Dermis blood vessel endothelial cell (primary cell): ENCODE data around the gene RYR2. TPM values are rescaled to one million over a fixed set of nuclear protein-coding genes. Genes with fewer than 3 reads are reported as not detected.

Source experiments
- DNase-seq: peaks from one replicate; pipeline ENCODE4 v3.0.0; 2010
- total RNA-seq: library from RNA; depleted of rRNA; stranded (reverse); fragments of >200 nt; gene quantifications from 2 replicates; pipeline ENCODE4 v1.2.3, GENCODE V29; 2014

Gene RYR2
- under 0.01 and 0.09 TPM in 2 replicates for total RNA-seq

DNA sequence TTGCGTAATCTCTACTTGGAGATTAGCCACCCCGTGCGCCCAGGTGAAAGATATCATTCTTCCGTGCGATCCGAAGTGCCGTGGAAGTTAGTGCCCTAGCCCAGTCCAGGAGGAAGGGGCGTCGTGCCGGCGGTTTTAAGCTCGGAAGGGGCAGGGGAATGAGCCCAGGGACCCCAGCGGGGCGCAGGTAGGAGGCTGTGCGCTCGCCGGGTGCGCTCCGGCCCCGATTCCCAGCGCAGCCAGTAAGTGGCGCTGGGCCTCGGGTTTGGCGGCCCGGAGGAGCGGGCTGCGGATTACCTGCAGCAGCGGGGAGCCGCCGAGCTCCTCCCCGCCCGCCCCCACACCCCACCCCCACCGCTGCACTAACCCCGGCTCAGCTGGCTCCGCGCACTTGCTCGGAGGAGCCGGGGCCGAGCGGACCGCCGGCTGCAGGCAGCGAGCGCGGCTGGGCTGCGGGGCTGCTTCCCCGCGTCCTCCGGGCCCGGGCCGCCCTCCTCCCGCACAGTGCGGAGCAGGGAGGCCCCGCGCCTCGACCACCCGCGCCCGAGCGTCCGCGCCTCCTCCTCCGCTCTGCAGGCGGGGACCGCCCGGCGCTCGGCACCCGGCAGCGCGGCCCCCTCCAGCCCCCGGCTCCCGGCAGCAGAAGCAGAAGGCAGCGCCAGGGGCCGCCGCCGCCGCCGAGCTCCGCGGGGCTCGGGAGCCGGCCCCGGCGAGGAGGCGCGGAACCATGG, at the start of gene RYR2:
TSS of gene RYR2 (plus strand) at position 390 of the 731 bp plus-strand sequence. CDS start at position 728, 338 bp downstream.
- peak; percentile 10 for DNase-seq

DNA sequence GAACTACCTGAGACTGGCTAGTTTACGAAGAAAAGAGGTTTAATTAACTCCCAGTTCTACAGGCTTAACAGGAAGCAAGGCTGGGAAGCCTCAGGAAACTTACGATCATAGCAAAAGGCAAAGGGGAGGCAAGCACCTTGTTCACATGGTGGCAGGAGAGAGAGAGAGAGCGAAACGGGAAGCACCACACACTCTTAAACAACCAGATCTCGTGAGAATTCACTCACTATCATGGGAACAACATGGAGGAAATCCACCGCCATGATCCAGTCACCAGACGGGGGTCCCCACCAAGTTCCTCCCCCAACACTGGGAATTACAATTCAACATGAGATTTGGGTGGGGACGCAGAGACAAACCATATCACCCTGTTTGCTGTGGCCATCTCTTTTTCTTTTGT, 49.5 kb upstream of the RYR2 start:
- DNase-seq, result no peak

DNA sequence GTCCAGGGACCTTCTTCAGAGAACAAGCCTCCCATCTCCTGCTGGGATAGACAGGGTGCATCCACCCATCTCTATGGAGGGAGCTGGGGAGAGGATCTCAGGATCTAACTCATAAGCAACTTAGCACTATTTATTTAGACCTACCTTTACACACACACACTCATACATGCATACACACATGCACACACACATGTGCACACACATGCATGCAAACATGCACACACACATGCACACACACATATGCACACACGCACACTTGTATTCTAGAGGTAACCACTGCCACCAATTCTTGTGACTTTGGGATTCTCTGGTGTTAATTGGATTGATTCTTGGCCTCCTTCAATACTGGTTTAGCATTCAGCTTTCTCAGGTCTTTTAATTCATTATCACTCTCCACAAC, 47.5 kb upstream of the RYR2 start:
- no peak for DNase-seq

DNA sequence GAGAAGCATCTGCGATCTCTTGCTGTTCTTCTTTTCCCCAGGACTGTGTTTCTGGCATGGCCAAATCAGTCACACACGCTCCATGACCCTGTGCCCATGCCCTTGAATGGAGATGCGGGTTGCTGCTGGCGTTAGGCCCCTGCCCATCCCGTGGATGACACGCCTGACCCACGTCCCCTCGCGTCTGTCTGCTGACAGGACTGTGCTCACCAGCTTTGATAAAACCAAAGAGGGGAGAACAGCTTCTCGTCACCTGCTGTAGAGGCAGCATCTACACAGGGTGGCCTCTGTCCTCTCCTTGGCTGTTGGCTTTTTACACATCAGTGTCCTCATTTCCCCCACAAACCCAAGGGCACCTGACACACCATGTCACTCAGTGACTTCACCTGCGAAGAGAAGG, 44.6 kb upstream of the RYR2 start:
- DNase-seq, result no peak

DNA sequence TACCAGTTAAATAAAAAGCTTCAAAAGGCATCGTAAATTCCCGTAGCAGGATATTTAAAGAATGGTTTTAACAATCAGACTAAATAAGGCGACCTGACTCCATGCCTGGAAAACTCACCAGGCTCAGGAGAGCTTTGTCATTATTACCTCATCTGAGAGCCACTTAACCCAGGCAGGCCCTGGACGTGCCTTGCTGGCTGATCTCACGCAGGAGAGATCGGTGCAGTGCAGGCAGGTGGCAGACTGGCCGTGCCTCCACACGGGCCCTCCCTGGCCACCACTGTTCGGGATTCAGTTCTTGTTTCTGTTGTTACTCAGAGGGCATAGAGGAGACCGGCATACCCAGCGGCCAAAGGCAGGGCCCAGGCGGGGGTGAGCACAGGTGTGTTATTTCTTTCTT, 44.1 kb upstream of the RYR2 start:
- DNase-seq, result no peak

DNA sequence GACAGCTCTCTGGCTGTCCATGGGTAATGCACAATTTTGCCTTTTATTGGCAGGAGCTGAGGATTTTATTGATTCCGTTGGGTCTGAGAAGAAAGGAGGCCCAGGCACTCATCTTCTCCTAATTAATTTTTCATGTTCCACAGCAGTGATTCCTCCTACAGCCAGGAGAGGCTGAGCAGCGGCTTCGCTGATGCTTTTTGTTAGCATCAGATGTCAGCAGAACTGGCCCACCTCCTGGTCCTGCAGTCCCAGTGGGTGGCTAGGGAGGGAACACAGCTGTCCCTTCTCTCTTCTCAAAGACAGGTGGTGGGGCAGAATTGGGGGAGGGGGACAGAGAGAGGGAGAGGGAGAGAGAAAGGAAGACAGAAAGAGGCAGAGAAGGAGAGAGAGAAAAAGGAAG, 43.4 kb upstream of the RYR2 start:
- DNase-seq, result no peak

DNA sequence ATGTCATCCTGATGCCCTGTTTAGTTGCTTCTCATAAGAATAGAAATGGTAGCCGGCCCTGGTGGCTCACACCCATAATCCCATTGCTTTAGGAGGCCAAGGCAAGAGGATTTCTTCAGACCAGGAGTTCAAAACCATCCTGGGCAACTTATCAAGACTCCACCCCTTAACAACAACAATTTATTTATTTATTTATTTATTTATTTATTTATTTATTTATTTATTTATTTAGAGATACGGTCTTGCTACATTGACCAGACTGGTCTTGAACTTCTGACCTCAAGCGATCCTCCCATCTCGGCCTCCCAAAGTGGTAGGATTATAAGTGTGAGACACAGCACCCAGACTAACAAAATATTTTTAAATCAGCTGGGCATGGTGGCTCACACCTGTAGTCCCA, 41.8 kb upstream of the RYR2 start:
- no peak for DNase-seq

DNA sequence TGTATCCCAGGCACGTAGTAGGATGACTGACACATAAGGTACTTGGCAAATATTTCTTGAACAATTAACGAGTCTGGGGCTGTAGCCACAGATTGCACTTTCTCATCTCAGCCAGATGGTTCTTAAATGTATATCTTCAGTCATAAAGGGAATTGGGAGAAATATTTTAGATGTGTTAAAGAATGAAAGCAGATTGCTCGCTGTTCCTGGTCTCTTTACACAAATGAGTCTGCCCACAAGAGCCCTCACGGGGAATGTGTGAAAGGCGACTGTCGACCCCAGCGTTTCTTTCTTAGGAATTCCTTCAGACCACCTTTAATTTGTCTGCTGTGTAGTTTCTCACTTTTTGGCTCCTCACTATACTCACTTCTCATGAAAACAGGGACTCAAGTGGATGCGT, 38.5 kb upstream of the RYR2 start:
- DNase-seq, result no peak

DNA sequence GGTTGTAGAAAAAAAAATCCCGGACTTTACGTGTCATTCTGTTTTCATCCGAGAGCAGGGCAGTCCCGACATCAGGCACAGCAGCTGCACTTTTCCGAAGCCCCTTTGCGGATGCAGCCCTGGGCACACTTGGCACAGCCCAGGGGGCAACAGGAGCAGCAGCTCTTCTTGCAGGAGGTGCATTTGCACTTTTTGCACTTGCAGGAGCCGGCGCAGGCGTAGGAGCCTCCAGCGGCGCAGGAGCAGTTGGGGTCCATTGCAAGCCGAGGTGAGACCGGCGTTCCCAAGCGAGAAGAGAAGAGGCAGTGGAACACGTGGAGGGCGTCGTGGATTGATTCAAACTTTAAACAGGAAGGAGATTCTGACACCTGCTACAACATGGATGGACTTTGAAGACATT, 37.9 kb upstream of the RYR2 start, which contains the start of gene MT1HL1:
TSS of gene MT1HL1 (minus strand) at position 326 of the 400 bp plus-strand sequence. CDS start at position 257, 69 bp downstream.
- no peak for DNase-seq

DNA sequence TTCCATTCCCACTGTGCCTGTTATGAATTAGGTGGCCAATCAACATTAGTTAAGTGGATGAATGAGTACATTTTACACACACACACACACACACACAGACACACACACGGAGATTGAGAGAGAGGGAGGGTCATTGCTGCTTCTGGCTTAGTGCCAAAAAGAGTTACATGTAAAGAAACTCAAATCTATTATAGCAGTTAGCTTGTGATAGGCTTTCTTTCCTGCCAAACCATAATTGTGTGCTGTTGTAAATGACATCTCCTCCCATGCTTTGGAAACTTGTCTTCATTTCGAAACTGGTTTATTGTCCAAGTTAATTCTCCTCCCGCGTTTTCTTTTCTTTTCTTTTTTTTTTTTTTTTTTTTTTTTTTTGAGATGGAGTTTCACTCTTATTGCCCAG, 36.3 kb upstream of the RYR2 start:
- DNase-seq, result no peak

DNA sequence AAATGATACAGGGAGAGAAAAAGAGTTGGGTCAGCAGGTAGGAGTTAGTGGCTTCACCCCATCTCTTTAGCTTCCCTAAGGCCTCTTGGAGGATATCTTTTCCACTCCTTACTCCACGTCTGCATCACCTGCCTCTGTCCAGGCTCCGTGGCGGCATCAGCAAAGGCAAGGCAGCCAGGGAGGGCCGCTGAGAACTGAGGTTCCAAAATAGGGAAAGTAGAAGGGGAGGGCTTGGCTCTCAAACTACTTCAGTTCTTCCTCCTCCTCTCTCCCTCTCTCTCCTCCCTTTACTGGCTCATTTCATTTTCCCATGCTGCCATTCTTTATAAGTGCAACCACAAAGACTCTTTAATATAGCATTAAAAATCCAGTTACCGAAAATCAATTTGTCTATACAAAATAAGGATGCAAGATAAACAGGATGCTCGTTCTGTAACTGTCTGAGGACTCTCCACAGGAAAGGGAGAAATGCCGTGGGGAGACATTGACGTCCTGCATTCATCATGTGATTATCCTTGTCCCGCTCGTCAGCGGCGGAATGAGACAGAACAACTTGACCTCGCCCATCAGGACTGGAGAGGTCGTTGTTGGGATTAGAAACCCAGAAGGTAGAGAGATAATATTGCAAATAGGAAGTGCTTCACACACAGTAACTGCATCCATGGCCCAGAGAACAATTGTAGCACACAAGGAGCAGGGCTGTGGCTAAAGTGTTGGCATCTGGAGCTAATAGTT, 34.7 kb upstream of the RYR2 start:
- no peak for DNase-seq

DNA sequence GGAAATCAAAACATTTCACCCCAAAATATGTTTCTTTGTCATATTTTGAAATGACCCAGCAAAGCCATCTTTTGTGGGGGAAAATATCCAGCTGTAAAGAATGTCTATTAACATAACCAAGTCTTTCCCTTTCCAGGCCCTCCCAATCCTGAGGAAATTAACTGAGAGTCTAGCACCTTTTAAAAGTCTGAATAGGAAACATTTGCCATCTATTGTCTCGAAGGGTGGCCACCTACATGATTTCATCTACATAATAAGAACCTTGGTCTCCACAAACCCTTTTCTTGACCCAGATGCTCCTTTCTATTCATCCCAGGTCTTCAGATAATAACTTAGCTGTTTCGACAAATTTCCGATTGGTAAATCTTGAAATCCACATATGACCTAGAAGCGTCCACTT, 32.4 kb upstream of the RYR2 start:
- no peak for DNase-seq

DNA sequence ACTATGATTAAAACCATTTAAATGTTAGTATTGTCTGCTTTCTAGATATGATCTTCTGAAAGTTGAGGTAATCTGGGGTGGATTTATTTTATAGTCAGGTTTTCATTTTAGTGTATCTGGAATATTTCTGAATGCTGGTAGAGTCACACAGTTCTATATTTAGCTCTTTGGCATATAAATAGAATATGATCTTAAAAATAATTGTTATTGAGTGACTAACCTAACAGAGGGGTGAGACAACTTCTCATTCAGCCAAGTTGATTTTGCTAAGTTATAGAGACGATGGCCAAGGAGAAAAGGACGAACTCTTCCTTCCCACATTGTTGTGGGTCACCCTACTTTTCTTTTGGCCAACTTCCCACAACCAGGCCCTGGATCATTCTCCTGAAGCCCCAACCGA, 30.6 kb upstream of the RYR2 start:
- no peak for DNase-seq

DNA sequence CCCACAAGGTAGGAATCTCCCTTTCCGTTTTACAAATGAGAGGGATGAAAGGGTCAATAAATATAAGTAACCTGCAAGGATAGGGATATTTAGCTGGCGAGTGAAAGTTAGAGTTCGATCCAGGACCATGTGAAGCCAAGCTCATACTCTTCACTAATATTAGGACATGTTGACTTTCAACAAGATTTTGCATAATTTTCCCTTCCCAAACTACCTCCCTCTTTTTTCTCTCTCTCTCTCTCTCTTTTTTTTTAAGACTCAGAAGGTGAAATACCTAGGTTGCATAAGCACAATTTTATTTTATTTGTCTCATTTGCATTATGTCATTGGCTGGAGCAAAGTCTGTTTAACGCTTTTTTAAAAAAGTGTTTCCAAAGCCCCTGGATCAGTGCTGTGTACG, 29.6 kb upstream of the RYR2 start:
- no peak for DNase-seq

DNA sequence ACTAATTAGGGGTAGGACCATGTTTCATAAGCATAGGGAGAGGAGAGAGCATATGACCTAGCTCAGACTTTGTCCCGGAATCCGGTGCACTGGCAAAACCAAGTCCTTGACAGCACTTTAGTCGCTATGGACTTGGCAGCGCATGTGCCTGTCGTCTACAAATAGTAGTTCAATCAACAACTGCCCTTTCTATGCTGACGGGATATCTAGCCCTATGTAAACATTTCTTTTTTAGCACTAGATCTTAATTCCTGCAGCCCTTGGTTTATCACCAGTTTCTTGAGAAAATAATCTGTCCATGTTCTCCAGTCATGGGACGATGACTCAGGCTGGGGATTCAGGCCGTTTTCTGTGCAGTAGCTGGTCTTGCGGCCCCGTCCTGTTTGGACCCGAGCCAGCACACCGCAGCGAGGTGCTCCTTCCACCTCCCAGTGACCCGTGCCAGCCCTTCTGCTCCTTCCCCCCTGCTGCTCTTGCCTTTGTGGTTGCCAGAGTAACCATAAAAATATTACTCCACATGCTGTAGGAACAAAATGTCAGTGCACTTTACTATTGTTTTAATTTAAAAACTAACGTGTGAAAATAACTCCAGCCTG, 29.1 kb upstream of the RYR2 start:
- DNase-seq, result no peak

DNA sequence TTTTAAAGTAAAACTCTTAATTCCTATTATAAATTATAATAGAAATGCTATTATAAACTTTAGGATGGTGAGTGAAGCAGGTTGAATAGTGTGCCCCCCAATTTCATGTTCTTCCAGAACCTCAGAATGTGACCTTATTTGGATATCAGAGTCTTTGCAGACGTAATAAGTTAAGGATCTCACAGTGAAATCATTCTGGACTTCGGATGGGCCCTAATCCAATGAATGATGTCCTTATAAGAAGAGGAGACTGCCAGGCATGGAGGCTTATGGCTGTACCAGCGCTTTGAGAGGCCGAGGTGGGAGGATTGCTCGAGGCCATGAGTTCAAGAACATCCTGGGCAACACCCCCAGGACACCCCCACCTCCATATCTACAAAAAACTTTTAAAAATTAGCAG, 28.4 kb upstream of the RYR2 start:
- DNase-seq, result no peak

DNA sequence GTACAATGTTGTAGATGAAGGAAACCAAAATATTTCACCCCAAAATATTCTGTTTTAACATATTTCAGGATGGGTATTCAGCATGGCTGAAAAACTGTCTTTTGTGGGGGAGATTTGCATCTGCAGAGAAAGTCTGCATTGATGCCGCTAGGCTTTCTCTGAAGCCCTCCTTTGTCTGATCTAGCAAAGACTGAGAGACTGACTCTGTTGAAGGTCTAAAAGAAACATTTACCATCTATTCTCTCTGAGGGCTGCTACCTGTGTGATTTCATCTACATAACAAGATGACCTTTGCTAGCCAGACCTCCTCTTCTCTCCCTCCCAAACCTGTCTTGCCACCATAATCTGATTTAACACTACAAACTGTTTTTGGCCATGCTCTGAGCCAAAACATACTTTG, 25.4 kb upstream of the RYR2 start:
- DNase-seq, result no peak

DNA sequence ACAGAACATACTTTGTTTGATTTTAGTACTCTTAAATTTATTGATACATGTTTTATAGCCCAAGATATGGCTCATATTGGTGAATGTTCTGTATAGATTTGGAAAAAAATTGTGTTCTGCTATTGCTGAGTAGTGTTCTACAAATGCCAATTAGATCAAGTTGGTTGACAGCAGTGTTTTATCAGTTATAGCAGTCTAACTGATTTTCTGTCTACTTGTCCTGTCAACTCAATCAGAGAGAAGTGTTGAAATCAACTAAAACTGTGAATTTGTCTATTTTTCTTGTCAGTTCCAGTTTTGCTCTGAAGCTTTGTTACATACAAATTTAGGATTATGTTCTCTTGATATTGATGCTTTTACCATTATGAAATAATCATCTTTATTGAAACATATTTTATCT, 23.1 kb upstream of the RYR2 start:
- DNase-seq, result no peak

DNA sequence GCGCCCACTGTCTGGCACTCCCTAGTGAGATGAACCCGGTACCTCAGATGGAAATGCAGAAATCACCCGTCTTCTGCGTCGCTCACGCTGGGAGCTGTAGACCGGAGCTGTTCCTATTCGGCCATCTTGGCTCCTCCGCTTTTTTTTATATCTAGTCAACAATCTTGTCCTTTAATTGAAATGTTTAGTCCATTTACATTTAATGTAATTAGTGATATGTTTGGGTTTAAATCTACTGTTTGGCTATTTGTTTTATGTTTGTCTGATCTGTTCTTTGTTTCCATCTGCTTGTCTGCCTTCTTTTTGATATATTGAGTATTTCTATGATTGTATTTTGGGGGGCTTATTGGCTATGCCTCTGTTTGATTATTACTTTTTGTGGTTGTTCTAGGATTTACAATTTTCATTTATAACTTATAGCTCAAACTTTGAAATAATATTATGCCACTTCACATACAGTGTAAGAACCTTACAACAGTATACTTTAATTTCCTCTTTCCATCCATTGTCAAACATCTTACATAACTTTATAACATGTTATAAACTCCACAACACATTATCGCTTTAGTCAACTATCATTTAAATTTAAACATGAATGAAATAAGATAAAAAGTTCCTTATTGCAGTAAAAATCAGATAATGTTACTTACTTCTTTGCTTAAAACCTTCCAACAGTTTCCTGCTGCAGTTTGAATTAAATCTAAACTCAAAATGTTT, 16.5 kb upstream of the RYR2 start:
- DNase-seq, result no peak

DNA sequence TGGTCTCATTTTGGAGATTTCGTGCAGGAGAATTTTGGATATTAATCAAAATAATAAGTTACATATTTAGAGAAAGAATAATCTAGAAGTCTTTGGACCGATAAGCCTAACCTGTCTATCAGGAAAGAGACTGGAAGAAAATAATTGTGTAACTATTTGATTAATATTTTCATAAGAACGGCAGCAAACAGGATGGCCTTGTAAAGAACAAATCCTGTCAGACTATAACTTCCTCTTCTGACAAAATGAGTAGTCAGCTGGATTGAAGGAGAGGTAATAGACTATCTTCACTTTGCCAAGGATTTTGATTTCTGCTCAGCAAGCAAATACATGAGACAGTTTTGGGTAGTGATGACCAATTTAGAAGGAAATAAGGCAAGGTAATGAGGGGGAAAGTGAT, 12.7 kb upstream of the RYR2 start:
- no peak for DNase-seq

DNA sequence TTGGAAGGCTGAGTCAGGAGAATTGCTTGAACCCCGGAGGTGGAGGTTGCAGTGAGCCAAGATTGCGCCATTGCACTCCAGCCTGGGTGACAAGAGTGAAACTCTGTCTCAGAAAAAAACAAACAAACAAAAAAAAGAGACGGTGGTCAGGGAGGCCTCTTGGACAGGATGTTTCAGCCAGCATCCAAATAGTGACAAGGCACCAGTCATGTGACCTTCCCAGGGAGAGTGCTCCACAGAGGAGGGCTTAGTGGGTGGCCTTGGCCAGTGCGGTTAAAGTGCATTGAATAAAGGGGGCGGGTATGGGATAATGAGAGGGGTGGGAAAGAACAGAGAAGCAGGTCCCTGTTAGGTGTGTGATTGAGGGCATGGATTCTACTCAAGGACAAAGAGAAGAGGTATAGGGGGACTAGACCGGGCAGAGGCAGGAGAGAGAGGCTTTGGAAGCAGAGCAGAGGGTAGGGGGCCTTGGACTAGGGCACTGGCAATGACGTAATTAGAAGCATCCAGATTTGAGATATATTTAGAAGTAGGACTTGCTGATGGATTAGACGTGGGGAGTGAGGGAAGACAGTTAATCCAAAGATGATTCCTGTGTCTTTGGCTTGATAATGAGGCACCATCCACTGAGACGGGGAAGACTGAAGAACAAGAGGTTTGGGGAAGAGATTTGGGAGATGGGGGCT, 12.0 kb upstream of the RYR2 start:
- no peak for DNase-seq

DNA sequence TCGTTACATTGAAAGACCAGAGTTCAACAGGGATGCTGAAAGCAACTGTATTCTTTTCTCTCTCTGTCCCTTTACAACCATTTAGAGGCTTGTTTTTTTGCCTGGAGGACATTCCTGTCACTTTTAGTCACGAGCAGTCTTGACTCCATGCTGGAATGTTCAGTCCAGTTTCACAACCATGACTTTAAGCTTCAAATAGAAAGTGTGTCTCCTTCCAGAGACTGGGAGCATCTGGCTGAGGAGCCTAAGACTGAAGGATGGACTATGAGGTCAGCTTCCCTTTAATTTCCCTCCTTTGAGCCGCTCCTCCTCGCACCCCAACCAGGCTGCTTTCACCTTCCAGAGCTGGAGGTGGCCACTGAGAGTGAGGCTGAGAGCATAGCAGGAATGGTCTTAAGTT, 10.5 kb upstream of the RYR2 start:
- no peak for DNase-seq

DNA sequence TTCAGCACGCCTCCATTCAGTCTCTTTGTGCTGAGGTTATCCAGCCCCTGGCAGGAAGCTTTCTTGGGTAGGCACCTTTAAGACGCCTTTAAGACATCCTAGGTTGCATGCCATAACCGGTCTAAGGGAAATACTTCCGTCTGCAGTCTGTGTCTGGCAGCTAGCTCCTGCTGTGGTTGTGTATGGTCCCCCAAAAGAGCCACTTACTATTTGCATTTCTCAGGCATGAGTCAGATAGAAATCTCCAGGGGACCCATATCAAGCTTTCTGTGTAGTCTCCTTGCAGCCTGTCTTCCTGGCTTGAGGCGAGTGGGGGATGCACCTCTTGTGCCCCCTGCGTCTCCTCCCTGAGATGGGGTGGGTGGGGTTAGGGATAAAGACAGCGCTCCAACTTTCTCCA, 10.0 kb upstream of the RYR2 start:
- DNase-seq, result no peak
